ENCODE results near the gene HSH2D. TPM values are rescaled to one million over a fixed set of nuclear protein-coding genes. Genes with fewer than 3 reads are reported as not detected.

HSH2D gene
- polyA plus RNA-seq, 1 of the 3 experiments (the other 2 are of a cell fraction), result not detected

DNA sequence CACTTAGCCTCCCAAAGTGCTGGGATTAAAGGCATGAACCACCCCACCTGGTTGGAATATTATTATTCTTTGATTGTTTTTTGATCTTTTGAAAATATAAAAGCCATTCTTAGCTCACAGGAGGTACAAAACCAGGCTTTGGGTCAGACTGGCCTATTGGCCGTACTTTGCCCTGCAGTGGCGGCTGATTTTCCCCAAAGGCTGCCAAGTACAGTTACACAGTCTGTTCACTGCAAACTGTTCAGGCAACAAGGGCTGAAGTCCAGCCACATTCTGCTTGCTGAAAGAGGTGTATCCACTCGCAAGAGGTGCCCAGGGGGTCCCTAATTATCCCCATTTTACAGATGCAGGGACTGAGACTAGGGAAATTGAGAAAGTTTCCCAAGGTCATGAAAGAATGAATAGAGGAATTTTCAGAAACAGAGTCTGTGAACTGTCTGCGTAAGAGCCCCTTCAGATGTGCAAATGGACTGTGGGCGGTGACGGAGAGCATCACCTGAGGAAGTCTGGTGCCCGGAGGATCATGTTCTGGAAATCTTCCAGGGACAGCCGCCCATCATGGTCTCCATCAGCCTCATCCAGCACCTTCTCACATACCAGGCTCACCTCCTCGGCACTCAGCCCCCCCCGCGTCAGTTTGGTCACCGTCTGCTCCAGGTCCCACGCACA is 20.9 kb downstream of the HSH2D start:
- Histone ChIP-seq H3K27ac (ENCODE audit: low read depth in 2 of 2, low read length in 1 of 2) (no peak overlapping the region), H3K4me2 (no peak overlapping the region), H3K4me3 (ENCODE audit: low read depth in 2 of 2, low read length in 1 of 2) (no peak overlapping the region), H3K9ac (no peak overlapping the region), H2AFZ (ENCODE audit: low read depth) (no peak overlapping the region), H3F3A (replicated peaks; ENCODE audit: insufficient read depth) (peaks cover 13% of the 10 kb centered on the region), H3K4me1 (ENCODE audit: control insufficient read depth in 1 of 2, insufficient read depth in 2 of 2, low read depth in 1 of 2, low read length in 1 of 2) (peaks cover 0 to 6% of the 10 kb centered on the region in 2 experiments; a peak in 1 of 4 replicates), H3K36me3 (replicated peaks in 1 of 2; ENCODE audit: control insufficient read depth in 1 of 2, insufficient read depth in 2 of 2, low read length in 1 of 2) (no peaks in the 10 kb centered on the region), H3K27me3 (ENCODE audit: insufficient read depth) (no peaks in the 10 kb centered on the region), H3K79me2 (ENCODE audit: insufficient read depth) (no peaks in the 10 kb centered on the region), H3K9me2 (no peaks in the 10 kb centered on the region), H4K20me1 (ENCODE audit: insufficient read depth) (no peaks in the 10 kb centered on the region), H3K9me3 (no peaks in the 10 kb centered on the region)
- POLR2A ChIA-PET, result no interaction called here
- CTCF ChIA-PET, result no interaction called here
- WGBS (ENCODE audit: low lambda C conversion rate), result 44% methylated on average over 12 of the region's 13 CpGs
- TF ChIP-seq USF2 (IDR thresholded peaks at IDR 0.05; ENCODE audit: borderline replicate concordance, low read depth, low read length) (no peak), RAD21 (IDR thresholded peaks at IDR 0.05; ENCODE audit: low read length) (no peak), TEAD4 (IDR thresholded peaks at IDR 0.05; ENCODE audit: borderline replicate concordance, insufficient read depth) (no peak)
- no peak for DNase-seq

GRCh38 chr19:16166417-16166816 is 22.9 kb downstream of the HSH2D start:
- CTCF ChIA-PET, result no interaction called here
- Histone ChIP-seq H3K9me3 (no peaks in the 10 kb centered on the region), H2AFZ (ENCODE audit: low read depth) (no peak overlapping the region), H3K4me2 (no peak overlapping the region), H4K20me1 (ENCODE audit: insufficient read depth) (no peaks in the 10 kb centered on the region), H3K4me1 (ENCODE audit: control insufficient read depth in 1 of 2, insufficient read depth in 2 of 2, low read depth in 1 of 2, low read length in 1 of 2) (peaks cover 0 to under 1% of the 10 kb centered on the region in 2 experiments; a peak in 1 of 4 replicates), H3K27ac (ENCODE audit: low read depth in 2 of 2, low read length in 1 of 2) (no peak overlapping the region), H3K27me3 (ENCODE audit: insufficient read depth) (no peaks in the 10 kb centered on the region), H3K9me2 (no peaks in the 10 kb centered on the region), H3K36me3 (replicated peaks in 1 of 2; ENCODE audit: control insufficient read depth in 1 of 2, insufficient read depth in 2 of 2, low read length in 1 of 2) (no peaks in the 10 kb centered on the region), H3F3A (replicated peaks; ENCODE audit: insufficient read depth) (peaks cover 11% of the 10 kb centered on the region), H3K4me3 (ENCODE audit: low read depth in 2 of 2, low read length in 1 of 2) (no peak overlapping the region), H3K79me2 (ENCODE audit: insufficient read depth) (no peaks in the 10 kb centered on the region), H3K9ac (no peak overlapping the region)
- WGBS (ENCODE audit: low lambda C conversion rate), result 67% methylated on average over 1 of the region's 1 CpG
- POLR2A ChIA-PET, result no interaction called here
- no peak for DNase-seq
- TF ChIP-seq EP300 (IDR thresholded peaks at IDR 0.05; ENCODE audit: borderline replicate concordance in 1 of 2, low read depth in 1 of 2, low read length in 1 of 2) (no peak), GABPA (IDR thresholded peaks at IDR 0.05; ENCODE audit: low read depth) (no peak), FOSL2 (IDR thresholded peaks at IDR 0.05; ENCODE audit: borderline replicate concordance, low read depth) (no peak), JUND (IDR thresholded peaks at IDR 0.05) (no peak), USF2 (IDR thresholded peaks at IDR 0.05; ENCODE audit: borderline replicate concordance, low read depth, low read length) (no peak), REST (IDR thresholded peaks at IDR 0.05; ENCODE audit: low read depth, low read length) (no peak), TEAD4 (IDR thresholded peaks at IDR 0.05; ENCODE audit: borderline replicate concordance, insufficient read depth) (no peak), RFX5 (IDR thresholded peaks at IDR 0.05; ENCODE audit: low read length) (no peak), TCF12 (IDR thresholded peaks at IDR 0.05) (no peak), SIN3A (IDR thresholded peaks at IDR 0.05; ENCODE audit: borderline replicate concordance, low read depth, low read length) (no peak), MXI1 (IDR thresholded peaks at IDR 0.05; ENCODE audit: low read depth, low read length) (no peak), TAF1 (IDR thresholded peaks at IDR 0.05; ENCODE audit: borderline replicate concordance, low read depth, low read length) (no peak), NRF1 (IDR thresholded peaks at IDR 0.05; ENCODE audit: low read depth, low read length) (no peak)
- TF ChIP-seq, protein P1, sequence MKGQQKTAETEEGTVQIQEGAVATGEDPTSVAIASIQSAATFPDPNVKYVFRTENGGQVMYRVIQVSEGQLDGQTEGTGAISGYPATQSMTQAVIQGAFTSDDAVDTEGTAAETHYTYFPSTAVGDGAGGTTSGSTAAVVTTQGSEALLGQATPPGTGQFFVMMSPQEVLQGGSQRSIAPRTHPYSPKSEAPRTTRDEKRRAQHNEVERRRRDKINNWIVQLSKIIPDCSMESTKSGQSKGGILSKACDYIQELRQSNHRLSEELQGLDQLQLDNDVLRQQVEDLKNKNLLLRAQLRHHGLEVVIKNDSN (IDR thresholded peaks at IDR 0.05; ENCODE audit: borderline replicate concordance, low read depth), result no peak
- TF ChIP-seq, protein P2, sequence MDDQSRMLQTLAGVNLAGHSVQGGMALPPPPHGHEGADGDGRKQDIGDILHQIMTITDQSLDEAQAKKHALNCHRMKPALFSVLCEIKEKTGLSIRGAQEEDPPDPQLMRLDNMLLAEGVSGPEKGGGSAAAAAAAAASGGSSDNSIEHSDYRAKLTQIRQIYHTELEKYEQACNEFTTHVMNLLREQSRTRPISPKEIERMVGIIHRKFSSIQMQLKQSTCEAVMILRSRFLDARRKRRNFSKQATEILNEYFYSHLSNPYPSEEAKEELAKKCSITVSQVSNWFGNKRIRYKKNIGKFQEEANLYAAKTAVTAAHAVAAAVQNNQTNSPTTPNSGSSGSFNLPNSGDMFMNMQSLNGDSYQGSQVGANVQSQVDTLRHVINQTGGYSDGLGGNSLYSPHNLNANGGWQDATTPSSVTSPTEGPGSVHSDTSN (IDR thresholded peaks at IDR 0.05), result no peak
- TF ChIP-seq, protein P3, sequence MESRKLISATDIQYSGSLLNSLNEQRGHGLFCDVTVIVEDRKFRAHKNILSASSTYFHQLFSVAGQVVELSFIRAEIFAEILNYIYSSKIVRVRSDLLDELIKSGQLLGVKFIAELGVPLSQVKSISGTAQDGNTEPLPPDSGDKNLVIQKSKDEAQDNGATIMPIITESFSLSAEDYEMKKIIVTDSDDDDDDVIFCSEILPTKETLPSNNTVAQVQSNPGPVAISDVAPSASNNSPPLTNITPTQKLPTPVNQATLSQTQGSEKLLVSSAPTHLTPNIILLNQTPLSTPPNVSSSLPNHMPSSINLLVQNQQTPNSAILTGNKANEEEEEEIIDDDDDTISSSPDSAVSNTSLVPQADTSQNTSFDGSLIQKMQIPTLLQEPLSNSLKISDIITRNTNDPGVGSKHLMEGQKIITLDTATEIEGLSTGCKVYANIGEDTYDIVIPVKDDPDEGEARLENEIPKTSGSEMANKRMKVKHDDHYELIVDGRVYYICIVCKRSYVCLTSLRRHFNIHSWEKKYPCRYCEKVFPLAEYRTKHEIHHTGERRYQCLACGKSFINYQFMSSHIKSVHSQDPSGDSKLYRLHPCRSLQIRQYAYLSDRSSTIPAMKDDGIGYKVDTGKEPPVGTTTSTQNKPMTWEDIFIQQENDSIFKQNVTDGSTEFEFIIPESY (IDR thresholded peaks at IDR 0.05; ENCODE audit: borderline replicate concordance, low read depth), result no peak

Measured in SK-N-SH (cell line).